Measurements from ENCODE around the gene CFDP1. TPM values are rescaled to one million over a fixed set of nuclear protein-coding genes. Genes with fewer than 3 reads are reported as not detected.
"Not testable (repeated sequence)": the region's sequence is repeated elsewhere in the genome, so short reads cannot be mapped to it uniquely, and the experiment has no call there.

The CFDP1 gene
- total and polyA plus RNA-seq, 2 experiments from 2014 or later: 97.1 to 116 TPM

DNA sequence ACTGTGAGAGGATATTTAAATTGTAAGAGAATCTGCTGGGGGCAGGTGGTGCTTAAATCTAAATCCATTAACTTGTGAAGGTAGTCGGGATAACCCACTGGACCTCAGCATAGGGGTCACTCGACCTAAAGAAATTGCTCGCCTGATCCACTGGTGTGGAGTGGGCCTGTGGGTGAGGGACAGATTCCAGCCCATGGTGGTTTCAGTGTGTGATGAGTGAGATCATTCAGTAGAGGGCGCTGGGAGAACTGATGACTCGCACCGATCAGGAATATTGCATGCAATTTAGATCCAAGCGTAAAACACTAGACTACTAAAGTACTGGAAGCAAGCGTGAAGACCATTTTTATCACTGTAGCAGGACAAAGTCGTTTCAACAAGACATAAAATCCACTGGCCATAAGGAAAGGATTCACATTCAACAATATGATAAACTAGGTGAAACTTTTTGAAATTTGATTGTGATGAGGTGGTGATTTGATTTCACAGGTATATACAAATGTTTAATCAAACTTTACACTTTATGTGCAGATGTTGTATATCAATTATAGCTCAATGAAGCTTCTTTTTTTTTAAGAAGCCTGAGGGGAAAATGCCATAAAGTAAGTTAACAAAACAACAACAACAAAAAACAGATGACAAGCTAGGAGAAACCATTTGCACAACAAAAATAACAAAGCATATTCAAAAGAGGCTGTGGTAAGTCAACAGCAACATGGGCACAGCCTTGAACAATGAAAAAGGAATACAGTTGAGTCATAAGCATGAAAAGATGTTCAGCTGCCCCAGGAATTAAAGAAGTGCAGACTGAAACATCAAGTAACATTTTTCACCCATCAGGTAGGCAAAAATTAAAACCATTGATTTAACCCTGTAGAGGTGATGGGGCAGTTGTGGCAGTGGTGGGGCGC, 38.7 kb upstream of the CFDP1 start:
- no peak overlapping the region for H3K27ac ChIP-seq
- H3K9me2 ChIP-seq (replicated peaks; ENCODE audit: insufficient read depth): no peaks in the 10 kb centered on the region
- H3K9me3 ChIP-seq (ENCODE audit: low read depth): no peaks in the 10 kb centered on the region
- no peaks in the 10 kb centered on the region for H3K79me2 ChIP-seq
- H3K4me2 ChIP-seq: no peak overlapping the region
- H3K27me3 ChIP-seq: no peaks in the 10 kb centered on the region
- WGBS (ENCODE audit: low lambda C conversion rate, missing lambda C conversion rate): 17% methylated on average over 10 of the region's 10 CpGs
- H3K36me3 ChIP-seq (replicated peaks; ENCODE audit: insufficient read depth, low read depth): no peaks in the 10 kb centered on the region
- H3K4me1 ChIP-seq (ENCODE audit: insufficient read depth): no peaks in the 10 kb centered on the region
- TF ChIP-seq, protein P1, sequence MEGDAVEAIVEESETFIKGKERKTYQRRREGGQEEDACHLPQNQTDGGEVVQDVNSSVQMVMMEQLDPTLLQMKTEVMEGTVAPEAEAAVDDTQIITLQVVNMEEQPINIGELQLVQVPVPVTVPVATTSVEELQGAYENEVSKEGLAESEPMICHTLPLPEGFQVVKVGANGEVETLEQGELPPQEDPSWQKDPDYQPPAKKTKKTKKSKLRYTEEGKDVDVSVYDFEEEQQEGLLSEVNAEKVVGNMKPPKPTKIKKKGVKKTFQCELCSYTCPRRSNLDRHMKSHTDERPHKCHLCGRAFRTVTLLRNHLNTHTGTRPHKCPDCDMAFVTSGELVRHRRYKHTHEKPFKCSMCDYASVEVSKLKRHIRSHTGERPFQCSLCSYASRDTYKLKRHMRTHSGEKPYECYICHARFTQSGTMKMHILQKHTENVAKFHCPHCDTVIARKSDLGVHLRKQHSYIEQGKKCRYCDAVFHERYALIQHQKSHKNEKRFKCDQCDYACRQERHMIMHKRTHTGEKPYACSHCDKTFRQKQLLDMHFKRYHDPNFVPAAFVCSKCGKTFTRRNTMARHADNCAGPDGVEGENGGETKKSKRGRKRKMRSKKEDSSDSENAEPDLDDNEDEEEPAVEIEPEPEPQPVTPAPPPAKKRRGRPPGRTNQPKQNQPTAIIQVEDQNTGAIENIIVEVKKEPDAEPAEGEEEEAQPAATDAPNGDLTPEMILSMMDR (IDR thresholded peaks at IDR 0.05; ENCODE audit: poor library complexity): peak; percentile 76
- TF ChIP-seq EZH2 (IDR thresholded peaks at IDR 0.05; ENCODE audit: borderline replicate concordance): no peak
- no peak overlapping the region for H2AFZ ChIP-seq
- H4K20me1 ChIP-seq (ENCODE audit: insufficient read depth, poor library complexity, severe bottlenecking): no peaks in the 10 kb centered on the region
- no peak overlapping the region for H3K4me3 ChIP-seq
- DNase-seq (ENCODE audit: low spot score): peak; percentile 83

DNA sequence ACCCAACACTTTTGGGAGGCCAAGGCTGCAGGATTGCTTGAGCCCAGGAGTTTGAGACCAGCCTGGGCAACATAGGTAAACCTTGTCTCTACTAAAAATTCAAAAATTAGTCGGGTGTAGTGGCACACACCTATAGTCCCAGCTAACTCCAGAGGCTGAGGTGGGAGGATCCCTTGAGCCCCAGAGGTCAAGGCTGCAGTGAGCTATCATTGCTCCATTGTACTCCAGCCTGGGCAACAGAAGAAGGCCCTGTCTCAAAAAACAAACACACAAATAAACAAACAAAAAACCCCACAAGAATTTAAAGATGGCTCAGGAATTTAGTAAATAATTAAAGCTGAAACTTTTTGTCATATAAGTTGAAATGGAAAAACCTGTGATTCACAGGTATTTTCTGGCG, 33.5 kb upstream of the CFDP1 start:
- H3K4me3 ChIP-seq: no peak overlapping the region
- no peaks in the 10 kb centered on the region for H3K9me2 ChIP-seq (replicated peaks; ENCODE audit: insufficient read depth)
- TF ChIP-seq, protein P1 (IDR thresholded peaks at IDR 0.05; ENCODE audit: poor library complexity): no peak
- TF ChIP-seq EZH2 (IDR thresholded peaks at IDR 0.05; ENCODE audit: borderline replicate concordance) (no peak), EZH2phosphoT487 (IDR thresholded peaks at IDR 0.05; ENCODE audit: low read depth, severe bottlenecking, unreplicated experiment) (no peak)
- no peaks in the 10 kb centered on the region for H3K36me3 ChIP-seq (replicated peaks; ENCODE audit: insufficient read depth, low read depth)
- H3K4me1 ChIP-seq (ENCODE audit: insufficient read depth): peaks cover 2% of the 10 kb centered on the region
- H2AFZ ChIP-seq: no peak overlapping the region
- H3K4me2 ChIP-seq: no peak overlapping the region
- no peaks in the 10 kb centered on the region for H3K9me3 ChIP-seq (ENCODE audit: low read depth)
- no peaks in the 10 kb centered on the region for H3K27me3 ChIP-seq
- WGBS (ENCODE audit: low lambda C conversion rate, missing lambda C conversion rate): 89% methylated on average over 2 of the region's 2 CpGs
- H3K27ac ChIP-seq: no peak overlapping the region
- DNase-seq (ENCODE audit: low spot score): no peak
- H3K79me2 ChIP-seq: peaks cover 20% of the 10 kb centered on the region
- peaks cover 13% of the 10 kb centered on the region for H4K20me1 ChIP-seq (ENCODE audit: insufficient read depth, poor library complexity, severe bottlenecking)

DNA sequence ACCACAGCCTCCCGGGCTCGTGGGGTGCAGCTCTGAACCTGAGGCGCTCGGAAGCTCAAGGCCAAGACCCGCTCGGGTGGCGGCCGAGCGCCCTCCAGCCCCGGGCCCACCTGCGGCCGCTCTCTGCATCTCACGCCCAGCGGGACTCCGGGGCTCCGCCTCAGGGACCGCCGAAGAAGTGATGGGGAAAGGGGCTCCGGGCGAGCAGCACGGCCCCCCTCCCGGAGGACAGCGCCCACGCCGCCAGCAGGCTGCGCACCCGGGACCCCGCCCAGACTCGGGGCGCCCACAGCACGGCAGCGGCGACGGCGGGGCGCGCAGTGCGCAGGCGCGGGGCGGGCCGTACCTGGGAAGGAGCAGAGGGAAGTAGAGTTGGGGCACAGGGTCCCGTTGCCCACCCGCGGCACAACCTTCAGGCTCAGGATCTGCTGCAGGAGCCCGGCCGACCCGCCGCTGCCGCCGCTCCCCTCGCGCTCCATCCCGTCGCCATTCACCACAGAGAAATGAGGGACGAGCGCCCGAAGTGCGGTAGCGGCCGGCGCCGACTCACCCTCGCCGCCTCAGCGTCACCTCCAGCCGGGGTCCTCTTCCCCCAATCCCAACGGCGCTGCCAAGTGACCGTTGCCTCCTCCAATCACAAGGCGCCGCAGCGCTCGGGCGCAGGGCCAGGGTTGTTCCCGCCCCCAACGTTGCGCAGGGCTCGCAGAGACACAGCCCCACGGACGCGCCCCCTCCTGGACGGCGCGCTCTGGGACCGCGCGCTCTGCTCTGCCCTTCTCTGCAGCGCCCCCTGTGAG, 31.0 kb upstream of the CFDP1 start, which contains the start of gene TMEM170A:
TMEM170A (minus strand) TSS at position 568 of the 797 bp plus-strand sequence; CDS start at position 479, 89 bp downstream.
- H2AFZ ChIP-seq: peak within 1 kb of the TSS; percentile 57
- WGBS (ENCODE audit: low lambda C conversion rate, missing lambda C conversion rate): under 1% methylated on average over 76 of the region's 89 CpGs

DNA sequence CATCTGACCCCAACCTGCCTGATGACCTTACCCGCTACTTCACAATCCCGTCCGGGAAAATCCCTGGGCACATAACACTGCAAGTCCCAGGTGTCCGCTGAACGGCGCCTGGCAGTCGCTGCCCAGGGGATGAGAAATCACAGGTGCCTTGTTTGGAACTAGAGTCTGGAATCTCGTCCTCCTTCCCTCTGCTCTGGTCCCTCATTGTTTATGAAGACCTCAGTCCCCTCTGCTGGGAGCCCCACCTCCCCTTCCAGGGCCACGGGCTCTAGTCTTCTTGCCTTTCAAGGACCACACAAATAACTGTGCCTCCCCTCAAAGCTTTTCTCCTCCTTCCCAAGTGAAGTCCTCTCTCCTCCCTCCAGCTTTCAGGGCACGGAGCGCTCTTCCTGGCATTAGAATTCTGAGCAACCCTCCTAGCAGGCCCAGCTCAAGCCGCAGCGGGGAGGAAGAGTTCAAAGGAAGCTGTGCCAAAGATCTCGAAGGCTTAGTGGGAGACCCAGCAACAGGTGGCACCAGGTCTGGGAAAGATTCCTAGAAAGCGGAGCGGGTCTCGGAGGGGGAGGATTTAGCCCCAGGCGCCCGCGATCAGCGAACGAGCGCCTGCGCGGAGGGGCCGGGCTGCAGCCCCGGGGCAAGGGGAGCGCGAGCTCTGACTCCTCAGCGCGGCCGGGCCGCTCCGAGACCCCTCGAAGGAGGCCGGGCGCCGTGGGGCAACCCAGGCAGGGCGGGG, 30.3 kb upstream of the CFDP1 start:
- peak; percentile 74 for DNase-seq (ENCODE audit: low spot score)
- 4% methylated on average over 32 of the region's 39 CpGs for WGBS (ENCODE audit: low lambda C conversion rate, missing lambda C conversion rate)
- not testable (repeated sequence) for H3K9me3 ChIP-seq (ENCODE audit: low read depth); H3K9me2 ChIP-seq (replicated peaks; ENCODE audit: insufficient read depth); H3K36me3 ChIP-seq (replicated peaks; ENCODE audit: insufficient read depth, low read depth); H3K27me3 ChIP-seq
- H3K4me2 ChIP-seq: peak overlapping the region; percentile 80
- peak overlapping the region; percentile 96 for H3K27ac ChIP-seq
- peak overlapping the region; percentile 86 for H3K4me3 ChIP-seq
- peaks cover 52% of the 10 kb centered on the region for H3K79me2 ChIP-seq
- peak overlapping the region; percentile 57 for H2AFZ ChIP-seq
- H3K4me1 ChIP-seq (ENCODE audit: insufficient read depth): peaks cover 10% of the 10 kb centered on the region
- peaks cover 32% of the 10 kb centered on the region for H4K20me1 ChIP-seq (ENCODE audit: insufficient read depth, poor library complexity, severe bottlenecking)

More for the DNA sequence above, 31.0 kb upstream of the CFDP1 start, which contains the start of gene TMEM170A:
- Histone ChIP-seq H3K79me2 (peaks cover 45% of the 10 kb centered on the region), H3K27me3 (no peaks in the 10 kb centered on the region), H4K20me1 (ENCODE audit: insufficient read depth, poor library complexity, severe bottlenecking) (peaks cover 32% of the 10 kb centered on the region), H3K36me3 (replicated peaks; ENCODE audit: insufficient read depth, low read depth) (no peaks in the 10 kb centered on the region), H3K9me3 (ENCODE audit: low read depth) (no peaks in the 10 kb centered on the region), H3K4me1 (ENCODE audit: insufficient read depth) (peaks cover 10% of the 10 kb centered on the region), H3K4me3 (peak within 1 kb of the TSS; percentile 86), H3K4me2 (peak within 1 kb of the TSS; percentile 80), H3K9me2 (replicated peaks; ENCODE audit: insufficient read depth) (no peaks in the 10 kb centered on the region), H3K27ac (peak within 1 kb of the TSS; percentile 96)
- peak; percentile 100 for DNase-seq (ENCODE audit: low spot score)
- TF ChIP-seq, protein P1 (IDR thresholded peaks at IDR 0.05; ENCODE audit: poor library complexity): peak; percentile 100
- TF ChIP-seq EZH2phosphoT487 (IDR thresholded peaks at IDR 0.05; ENCODE audit: low read depth, severe bottlenecking, unreplicated experiment): no peak

Measured in hepatocyte (in vitro differentiated cells).